ENCODE measurements around the gene ZNF407. TPM values are rescaled to one million over a fixed set of nuclear protein-coding genes. Genes with fewer than 3 reads are reported as not detected.

The ZNF407 gene
- total and polyA plus RNA-seq, 2 of the 13 experiments (the other 11 are each of a cell fraction or from before 2014, with no cell fraction given): 2.3 to 8.7 TPM

DNA sequence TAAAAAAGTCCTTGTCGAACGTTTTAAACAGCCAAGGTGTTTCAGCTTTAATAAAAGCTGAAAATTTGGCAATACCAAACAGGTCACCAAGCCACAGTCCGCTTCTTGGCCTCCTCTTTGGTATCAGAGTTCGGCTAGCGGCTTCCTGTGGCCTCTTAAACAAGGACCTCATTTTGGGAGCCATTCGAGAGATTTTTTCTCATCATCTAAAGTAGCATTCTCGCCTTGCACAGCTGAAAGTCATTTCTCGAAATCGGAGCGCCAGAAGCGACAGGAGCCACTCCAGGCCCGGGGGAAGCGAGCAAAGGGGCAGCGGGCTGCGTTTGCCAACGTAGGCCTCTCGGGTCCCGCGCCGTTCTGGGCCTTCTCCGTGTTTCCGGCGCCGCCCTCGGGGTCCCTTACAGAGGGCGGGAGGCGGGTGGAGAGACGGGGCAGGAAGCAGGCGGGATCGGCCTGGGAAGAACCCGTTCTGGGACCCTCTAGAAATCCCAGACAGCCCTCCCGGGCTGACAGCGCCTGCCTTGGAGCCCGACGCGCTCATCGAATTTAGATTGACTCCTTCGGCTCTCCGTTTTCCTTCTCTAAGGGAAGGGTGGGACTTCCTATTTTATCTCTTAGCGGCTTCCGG, 522 bp upstream of the ZNF407 start (continued):
- TF ChIP-seq ZNF101 (CRISPR knock-in tag; IDR thresholded peaks at IDR 0.05; ENCODE audit: borderline replicate concordance, low read depth) (peak; percentile 43; the same call in 1 of the 2 replicates), ZSCAN25 (CRISPR knock-in tag; IDR thresholded peaks at IDR 0.05) (no peak), ZNF138 (CRISPR knock-in tag; IDR thresholded peaks at IDR 0.05; ENCODE audit: low read depth) (no peak), POLR2AphosphoS2 (IDR thresholded peaks at IDR 0.05; ENCODE audit: low read depth, low read length) (no peak), BRCA1 (CRISPR knock-in tag; IDR thresholded peaks at IDR 0.05) (no peak), ELF1 (CRISPR knock-in tag; IDR thresholded peaks at IDR 0.05) (peak; percentile 61; the same call in 1 of the 2 replicates), THAP11 (CRISPR knock-in tag; IDR thresholded peaks at IDR 0.05) (no peak; the same call in 1 of the 2 replicates), SIN3A (IDR thresholded peaks at IDR 0.05; ENCODE audit: borderline replicate concordance, low read depth, low read length) (peak; percentile 65; the same call in 1 of the 2 replicates), MTF1 (CRISPR knock-in tag; IDR thresholded peaks at IDR 0.05) (no peak), ZBTB7A (CRISPR knock-in tag; IDR thresholded peaks at IDR 0.05) (peak; percentile 19; the same call in 1 of the 2 replicates), SCMH1 (CRISPR knock-in tag; IDR thresholded peaks at IDR 0.05; ENCODE audit: borderline replicate concordance) (no peak), SATB2 (CRISPR knock-in tag; IDR thresholded peaks at IDR 0.05) (0 out of 2 replicates have a peak, but pooled peaks have one; percentile 25), RFX3 (CRISPR knock-in tag; IDR thresholded peaks at IDR 0.05) (no peak), XBP1 (CRISPR knock-in tag; IDR thresholded peaks at IDR 0.05) (no peak), ZNF556 (CRISPR knock-in tag; IDR thresholded peaks at IDR 0.05; ENCODE audit: borderline replicate concordance) (no peak), GPN1 (CRISPR knock-in tag; IDR thresholded peaks at IDR 0.05; ENCODE audit: borderline replicate concordance) (no peak), ZNF777 (CRISPR knock-in tag; IDR thresholded peaks at IDR 0.05) (0 out of 2 replicates have a peak, but pooled peaks have one; percentile 27), ZNF598 (CRISPR knock-in tag; IDR thresholded peaks at IDR 0.05; ENCODE audit: borderline replicate concordance) (no peak)
- TF ChIP-seq, protein P1, sequence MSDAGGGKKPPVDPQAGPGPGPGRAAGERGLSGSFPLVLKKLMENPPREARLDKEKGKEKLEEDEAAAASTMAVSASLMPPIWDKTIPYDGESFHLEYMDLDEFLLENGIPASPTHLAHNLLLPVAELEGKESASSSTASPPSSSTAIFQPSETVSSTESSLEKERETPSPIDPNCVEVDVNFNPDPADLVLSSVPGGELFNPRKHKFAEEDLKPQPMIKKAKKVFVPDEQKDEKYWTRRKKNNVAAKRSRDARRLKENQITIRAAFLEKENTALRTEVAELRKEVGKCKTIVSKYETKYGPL (CRISPR knock-in tag; IDR thresholded peaks at IDR 0.05): no peak
- TF ChIP-seq, protein P2, sequence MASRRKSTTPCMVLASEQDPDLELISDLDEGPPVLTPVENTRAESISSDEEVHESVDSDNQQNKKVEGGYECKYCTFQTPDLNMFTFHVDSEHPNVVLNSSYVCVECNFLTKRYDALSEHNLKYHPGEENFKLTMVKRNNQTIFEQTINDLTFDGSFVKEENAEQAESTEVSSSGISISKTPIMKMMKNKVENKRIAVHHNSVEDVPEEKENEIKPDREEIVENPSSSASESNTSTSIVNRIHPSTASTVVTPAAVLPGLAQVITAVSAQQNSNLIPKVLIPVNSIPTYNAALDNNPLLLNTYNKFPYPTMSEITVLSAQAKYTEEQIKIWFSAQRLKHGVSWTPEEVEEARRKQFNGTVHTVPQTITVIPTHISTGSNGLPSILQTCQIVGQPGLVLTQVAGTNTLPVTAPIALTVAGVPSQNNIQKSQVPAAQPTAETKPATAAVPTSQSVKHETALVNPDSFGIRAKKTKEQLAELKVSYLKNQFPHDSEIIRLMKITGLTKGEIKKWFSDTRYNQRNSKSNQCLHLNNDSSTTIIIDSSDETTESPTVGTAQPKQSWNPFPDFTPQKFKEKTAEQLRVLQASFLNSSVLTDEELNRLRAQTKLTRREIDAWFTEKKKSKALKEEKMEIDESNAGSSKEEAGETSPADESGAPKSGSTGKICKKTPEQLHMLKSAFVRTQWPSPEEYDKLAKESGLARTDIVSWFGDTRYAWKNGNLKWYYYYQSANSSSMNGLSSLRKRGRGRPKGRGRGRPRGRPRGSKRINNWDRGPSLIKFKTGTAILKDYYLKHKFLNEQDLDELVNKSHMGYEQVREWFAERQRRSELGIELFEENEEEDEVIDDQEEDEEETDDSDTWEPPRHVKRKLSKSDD (CRISPR knock-in tag; IDR thresholded peaks at IDR 0.05; ENCODE audit: low read depth): no peak
- TF ChIP-seq, protein P3, sequence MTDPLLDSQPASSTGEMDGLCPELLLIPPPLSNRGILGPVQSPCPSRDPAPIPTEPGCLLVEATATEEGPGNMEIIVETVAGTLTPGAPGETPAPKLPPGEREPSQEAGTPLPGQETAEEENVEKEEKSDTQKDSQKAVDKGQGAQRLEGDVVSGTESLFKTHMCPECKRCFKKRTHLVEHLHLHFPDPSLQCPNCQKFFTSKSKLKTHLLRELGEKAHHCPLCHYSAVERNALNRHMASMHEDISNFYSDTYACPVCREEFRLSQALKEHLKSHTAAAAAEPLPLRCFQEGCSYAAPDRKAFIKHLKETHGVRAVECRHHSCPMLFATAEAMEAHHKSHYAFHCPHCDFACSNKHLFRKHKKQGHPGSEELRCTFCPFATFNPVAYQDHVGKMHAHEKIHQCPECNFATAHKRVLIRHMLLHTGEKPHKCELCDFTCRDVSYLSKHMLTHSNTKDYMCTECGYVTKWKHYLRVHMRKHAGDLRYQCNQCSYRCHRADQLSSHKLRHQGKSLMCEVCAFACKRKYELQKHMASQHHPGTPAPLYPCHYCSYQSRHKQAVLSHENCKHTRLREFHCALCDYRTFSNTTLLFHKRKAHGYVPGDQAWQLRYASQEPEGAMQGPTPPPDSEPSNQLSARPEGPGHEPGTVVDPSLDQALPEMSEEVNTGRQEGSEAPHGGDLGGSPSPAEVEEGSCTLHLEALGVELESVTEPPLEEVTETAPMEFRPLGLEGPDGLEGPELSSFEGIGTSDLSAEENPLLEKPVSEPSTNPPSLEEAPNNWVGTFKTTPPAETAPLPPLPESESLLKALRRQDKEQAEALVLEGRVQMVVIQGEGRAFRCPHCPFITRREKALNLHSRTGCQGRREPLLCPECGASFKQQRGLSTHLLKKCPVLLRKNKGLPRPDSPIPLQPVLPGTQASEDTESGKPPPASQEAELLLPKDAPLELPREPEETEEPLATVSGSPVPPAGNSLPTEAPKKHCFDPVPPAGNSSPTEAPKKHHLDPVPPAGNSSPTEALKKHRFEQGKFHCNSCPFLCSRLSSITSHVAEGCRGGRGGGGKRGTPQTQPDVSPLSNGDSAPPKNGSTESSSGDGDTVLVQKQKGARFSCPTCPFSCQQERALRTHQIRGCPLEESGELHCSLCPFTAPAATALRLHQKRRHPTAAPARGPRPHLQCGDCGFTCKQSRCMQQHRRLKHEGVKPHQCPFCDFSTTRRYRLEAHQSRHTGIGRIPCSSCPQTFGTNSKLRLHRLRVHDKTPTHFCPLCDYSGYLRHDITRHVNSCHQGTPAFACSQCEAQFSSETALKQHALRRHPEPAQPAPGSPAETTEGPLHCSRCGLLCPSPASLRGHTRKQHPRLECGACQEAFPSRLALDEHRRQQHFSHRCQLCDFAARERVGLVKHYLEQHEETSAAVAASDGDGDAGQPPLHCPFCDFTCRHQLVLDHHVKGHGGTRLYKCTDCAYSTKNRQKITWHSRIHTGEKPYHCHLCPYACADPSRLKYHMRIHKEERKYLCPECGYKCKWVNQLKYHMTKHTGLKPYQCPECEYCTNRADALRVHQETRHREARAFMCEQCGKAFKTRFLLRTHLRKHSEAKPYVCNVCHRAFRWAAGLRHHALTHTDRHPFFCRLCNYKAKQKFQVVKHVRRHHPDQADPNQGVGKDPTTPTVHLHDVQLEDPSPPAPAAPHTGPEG (CRISPR knock-in tag; IDR thresholded peaks at IDR 0.05): no peak
- TF ChIP-seq, protein P4, sequence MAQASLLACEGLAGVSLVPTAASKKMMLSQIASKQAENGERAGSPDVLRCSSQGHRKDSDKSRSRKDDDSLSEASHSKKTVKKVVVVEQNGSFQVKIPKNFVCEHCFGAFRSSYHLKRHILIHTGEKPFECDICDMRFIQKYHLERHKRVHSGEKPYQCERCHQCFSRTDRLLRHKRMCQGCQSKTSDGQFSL (CRISPR knock-in tag; IDR thresholded peaks at IDR 0.05): no peak
